Lower lobe of right lung (tissue), 2 donors: ENCODE results near the gene TOLLIP. TPM values are rescaled to one million over a fixed set of nuclear protein-coding genes. Genes with fewer than 3 reads are reported as not detected.

Experiments
- ATAC-seq, 2 donors: fragments of 200-7000 bp; cut with Tn5 transposase; one replicate each; pipeline ENCODE4 v1.9.1; 2020 to 2022; ENCODE audit warnings: mild to moderate bottlenecking in 2 of 2, moderate library complexity in 2 of 2
- DNase-seq: peaks from one replicate; pipeline ENCODE4 v3.0.0-alpha.2; 2020
- H3K27ac ChIP-seq: fragments of 200-600 bp; one replicate; pipeline ENCODE4 v1.8.0; 2022
- H3K27me3 ChIP-seq: fragments of 200-600 bp; one replicate; pipeline ENCODE4 v1.8.0; 2022; ENCODE audit warnings: low read depth
- H3K36me3 ChIP-seq: fragments of 200-600 bp; one replicate; pipeline ENCODE4 v1.8.0; 2022; ENCODE audit warnings: mild to moderate bottlenecking
- H3K4me1 ChIP-seq: fragments of 200-600 bp; one replicate; pipeline ENCODE4 v1.8.0; 2022
- H3K4me3 ChIP-seq: fragments of 200-600 bp; one replicate; pipeline ENCODE4 v1.8.0; 2022; ENCODE audit warnings: mild to moderate bottlenecking
- H3K9me3 ChIP-seq: fragments of 200-600 bp; one replicate; pipeline ENCODE4 v1.8.0; 2022
- intact Hi-C: fragments of 100-400 bp; cut with DNase I; formaldehyde crosslinking; loops from one replicate; pipeline ENCODE4 v1.11.0; 2022
- total RNA-seq: library from RNA; stranded (reverse); fragmentation: NEBNext Ultra II Directional; extraction: Animal tissue kit (Norgen Biotek cat#: 25700); gene quantifications from one replicate; pipeline ENCODE4 v1.2.1, GENCODE V29; 2021
- TF ChIP-seq, protein P1 (sequence below): fragments of 200-600 bp; IDR thresholded peaks from one replicate; pipeline ENCODE4 v1.8.0; 2022; ENCODE audit warnings: antibody characterized with exemption, mild to moderate bottlenecking
- donor health status: DM: no; HTN: yes; CAD: no; lungs with severe emphysema.

The TOLLIP gene
- total RNA-seq, 1 donor from 2014 or later, result 68.4 TPM

DNA sequence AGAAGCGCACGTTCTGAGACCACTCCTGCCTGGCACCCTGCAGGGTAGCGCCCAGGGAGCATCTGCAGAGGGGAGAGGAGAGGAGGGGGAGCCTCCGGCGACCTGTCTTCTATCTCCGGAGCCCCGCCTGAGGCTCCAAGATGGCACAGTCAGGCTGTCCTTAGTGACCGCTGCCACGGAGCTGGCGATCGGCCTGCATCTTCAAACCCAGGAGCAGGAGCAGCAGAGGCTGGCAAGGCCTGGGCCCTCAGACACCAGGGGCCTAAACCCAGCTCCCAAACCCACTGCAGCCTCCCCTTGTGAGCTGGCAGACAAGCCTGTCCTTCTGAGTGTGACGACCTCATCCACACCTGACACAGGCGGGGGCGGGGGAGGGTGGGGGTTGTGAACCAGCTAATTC, 34.9 kb downstream of the TOLLIP start:
- TF ChIP-seq, protein P1, sequence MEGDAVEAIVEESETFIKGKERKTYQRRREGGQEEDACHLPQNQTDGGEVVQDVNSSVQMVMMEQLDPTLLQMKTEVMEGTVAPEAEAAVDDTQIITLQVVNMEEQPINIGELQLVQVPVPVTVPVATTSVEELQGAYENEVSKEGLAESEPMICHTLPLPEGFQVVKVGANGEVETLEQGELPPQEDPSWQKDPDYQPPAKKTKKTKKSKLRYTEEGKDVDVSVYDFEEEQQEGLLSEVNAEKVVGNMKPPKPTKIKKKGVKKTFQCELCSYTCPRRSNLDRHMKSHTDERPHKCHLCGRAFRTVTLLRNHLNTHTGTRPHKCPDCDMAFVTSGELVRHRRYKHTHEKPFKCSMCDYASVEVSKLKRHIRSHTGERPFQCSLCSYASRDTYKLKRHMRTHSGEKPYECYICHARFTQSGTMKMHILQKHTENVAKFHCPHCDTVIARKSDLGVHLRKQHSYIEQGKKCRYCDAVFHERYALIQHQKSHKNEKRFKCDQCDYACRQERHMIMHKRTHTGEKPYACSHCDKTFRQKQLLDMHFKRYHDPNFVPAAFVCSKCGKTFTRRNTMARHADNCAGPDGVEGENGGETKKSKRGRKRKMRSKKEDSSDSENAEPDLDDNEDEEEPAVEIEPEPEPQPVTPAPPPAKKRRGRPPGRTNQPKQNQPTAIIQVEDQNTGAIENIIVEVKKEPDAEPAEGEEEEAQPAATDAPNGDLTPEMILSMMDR, result no peak
- DNase-seq, result no peak
- no peak overlapping the region for H3K27ac ChIP-seq
- no peak for ATAC-seq
- H3K36me3 ChIP-seq, result peaks cover 54% of the 10 kb centered on the region
- H3K27me3 ChIP-seq, result no peaks in the 10 kb centered on the region
- no peaks in the 10 kb centered on the region for H3K9me3 ChIP-seq
- no peak overlapping the region for H3K4me3 ChIP-seq
- H3K4me1 ChIP-seq, result no peaks in the 10 kb centered on the region
- intact Hi-C loops, result no loop called here

DNA sequence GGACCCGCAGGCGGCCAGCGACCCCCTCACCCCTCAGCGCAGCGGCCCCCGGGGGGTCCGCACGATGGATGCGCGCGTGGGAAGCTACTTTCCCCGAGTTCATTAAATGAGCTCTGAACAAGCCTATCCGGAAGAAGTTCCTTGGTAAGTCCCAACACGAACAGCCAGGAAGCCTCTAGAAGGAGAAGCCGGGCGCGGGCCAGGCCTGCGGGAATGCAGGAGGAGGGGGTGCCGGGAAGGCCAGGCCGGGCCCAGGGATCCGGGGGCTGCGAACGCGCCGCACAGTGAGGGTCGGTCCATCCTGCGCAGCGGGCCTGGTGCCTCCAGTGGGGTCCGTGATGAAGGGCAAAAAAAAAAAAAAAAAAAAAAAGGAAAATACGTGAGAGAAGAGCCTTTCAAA, 36.9 kb downstream of the TOLLIP start:
- TF ChIP-seq, protein P1, result no peak
- intact Hi-C loops, result no loop called here
- H3K4me1 ChIP-seq, result no peaks in the 10 kb centered on the region
- peaks cover 35% of the 10 kb centered on the region for H3K36me3 ChIP-seq
- H3K27me3 ChIP-seq, result no peaks in the 10 kb centered on the region
- ATAC-seq (no peak), DNase-seq (no peak)
- H3K4me3 ChIP-seq, result no peak overlapping the region
- no peaks in the 10 kb centered on the region for H3K9me3 ChIP-seq
- H3K27ac ChIP-seq, result no peak overlapping the region

GRCh38 chr11:1271927-1272326, 37.5 kb downstream of the TOLLIP start:
- no peak for DNase-seq
- no peaks in the 10 kb centered on the region for H3K9me3 ChIP-seq
- no peaks in the 10 kb centered on the region for H3K4me1 ChIP-seq
- H3K27me3 ChIP-seq, result no peaks in the 10 kb centered on the region
- peaks cover 29% of the 10 kb centered on the region for H3K36me3 ChIP-seq
- TF ChIP-seq, protein P1, result no peak
- no peak overlapping the region for H3K4me3 ChIP-seq
- H3K27ac ChIP-seq, result no peak overlapping the region
- ATAC-seq, result no peak
- intact Hi-C loops, result no loop called here

DNA sequence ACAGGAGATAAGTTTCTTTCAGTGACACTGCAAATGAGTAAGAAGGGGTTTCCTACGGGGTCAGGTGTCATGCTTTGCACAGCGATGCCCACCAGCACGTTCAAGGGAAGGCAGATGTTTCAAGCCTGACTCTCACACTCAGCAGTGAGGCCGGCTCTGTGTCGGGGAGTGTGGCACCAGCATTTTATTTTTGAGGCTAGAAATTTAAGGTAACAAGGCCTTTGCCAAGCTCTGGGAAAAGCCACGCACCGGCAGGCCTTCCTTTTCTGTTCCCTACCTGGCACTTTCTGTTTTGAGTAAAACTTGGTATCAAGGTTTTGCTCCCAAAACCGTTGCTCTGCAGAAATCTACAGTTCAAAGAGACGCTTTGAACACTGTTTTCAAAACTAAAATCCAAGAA, 38.0 kb downstream of the TOLLIP start:
- DNase-seq (no peak), ATAC-seq (no peak)
- intact Hi-C loops, result no loop called here
- Histone ChIP-seq H3K27ac (no peak overlapping the region), H3K4me3 (no peak overlapping the region), H3K9me3 (no peaks in the 10 kb centered on the region), H3K36me3 (peaks cover 24% of the 10 kb centered on the region), H3K27me3 (no peaks in the 10 kb centered on the region), H3K4me1 (no peaks in the 10 kb centered on the region)
- TF ChIP-seq, protein P1, result no peak

GRCh38 chr11:1271002-1271401, 38.4 kb downstream of the TOLLIP start:
- Histone ChIP-seq H3K27me3 (no peaks in the 10 kb centered on the region), H3K27ac (no peak overlapping the region), H3K4me1 (no peaks in the 10 kb centered on the region), H3K4me3 (no peak overlapping the region), H3K9me3 (no peaks in the 10 kb centered on the region), H3K36me3 (peaks cover 20% of the 10 kb centered on the region)
- TF ChIP-seq, protein P1, result no peak
- DNase-seq, result no peak
- intact Hi-C loops, result no loop called here
- no peak for ATAC-seq

DNA sequence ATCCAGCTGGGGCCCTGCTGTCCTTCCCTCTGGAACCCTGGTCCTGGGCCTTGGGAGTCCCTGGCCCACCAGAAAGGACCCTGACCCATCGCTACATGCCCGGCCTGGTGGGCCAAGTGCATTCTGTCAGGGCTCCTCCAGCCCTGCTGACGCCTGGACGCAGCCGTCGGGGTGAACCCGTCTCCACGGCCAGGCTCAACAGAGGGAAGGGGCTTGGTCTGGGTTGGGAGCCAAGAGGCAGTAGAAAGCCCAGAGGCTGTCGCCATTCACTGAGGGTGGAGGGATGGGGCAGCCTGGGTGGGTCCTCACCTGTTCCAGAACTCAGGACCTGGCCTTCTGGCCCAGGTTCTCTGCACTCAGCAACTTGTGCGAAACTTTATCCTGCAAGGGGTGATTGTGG, 39.0 kb downstream of the TOLLIP start:
- Histone ChIP-seq H3K27ac (no peak overlapping the region), H3K36me3 (peaks cover 15% of the 10 kb centered on the region), H3K4me1 (no peaks in the 10 kb centered on the region), H3K4me3 (no peak overlapping the region), H3K27me3 (no peaks in the 10 kb centered on the region), H3K9me3 (no peaks in the 10 kb centered on the region)
- TF ChIP-seq, protein P1, result no peak
- ATAC-seq (peak in 1 of 2 donors; percentile 19), DNase-seq (no peak)
- intact Hi-C loops, result no loop called here
